ENCODE data around the gene MAML2.

MAML2 gene

GRCh38 chr11:96342961-96343711, at the start of gene MAML2:
TSS of gene MAML2 (minus strand) at chr11:96343195. CDS start at chr11:96341895, 1,300 bp downstream.
- no peak for DNase-seq

GRCh38 chr11:96391698-96392307, 48.8 kb upstream of the MAML2 start:
- DNase-seq = no peak

- DNase-seq = no peak
These were observed 47.4 kb upstream of the MAML2 start for GRCh38 chr11:96390488-96390792.

- peak; percentile 65 for DNase-seq
These were observed 46.9 kb upstream of the MAML2 start, which contains the start of the genes CCDC82 and JRKL for GRCh38 chr11:96389720-96390487. TSS of gene CCDC82 (minus strand) at chr11:96389912. CDS start at chr11:96384747, 5,165 bp downstream. TSS of gene JRKL (plus strand) at chr11:96390013. CDS start at chr11:96390650, 637 bp downstream.

GRCh38 chr11:96388891-96389719, 46.1 kb upstream of the MAML2 start:
- DNase-seq = no peak

- no peak for DNase-seq
These were observed 42.2 kb upstream of the MAML2 start for GRCh38 chr11:96385187-96385586.

- peak; percentile 6 for DNase-seq
These were observed 41.2 kb upstream of the MAML2 start for GRCh38 chr11:96384156-96384555.

GRCh38 chr11:96376796-96377195, 33.8 kb upstream of the MAML2 start:
- DNase-seq = no peak

GRCh38 chr11:96373826-96374225, 30.8 kb upstream of the MAML2 start:
- DNase-seq = no peak

GRCh38 chr11:96367342-96367741, 24.3 kb upstream of the MAML2 start:
- DNase-seq = no peak

- DNase-seq = no peak
These were observed 23.0 kb upstream of the MAML2 start for GRCh38 chr11:96366024-96366423.

GRCh38 chr11:96365493-96365892, 22.5 kb upstream of the MAML2 start:
- no peak for DNase-seq

- no peak for DNase-seq
These were observed 18.8 kb upstream of the MAML2 start for GRCh38 chr11:96361778-96362177.

- no peak for DNase-seq
These were observed 15.3 kb upstream of the MAML2 start for GRCh38 chr11:96358321-96358720.

GRCh38 chr11:96357794-96358193, 14.8 kb upstream of the MAML2 start:
- DNase-seq = no peak

- DNase-seq = no peak
These were observed 13.9 kb upstream of the MAML2 start for GRCh38 chr11:96356848-96357247.

GRCh38 chr11:96342014-96342960, 708 bp downstream of the MAML2 start:
- no peak for DNase-seq

GRCh38 chr11:96341211-96342013, 1.6 kb downstream of the MAML2 start:
- DNase-seq = no peak

GRCh38 chr11:96340555-96340885, 2.5 kb downstream of the MAML2 start:
- no peak for DNase-seq

- no peak for DNase-seq
These were observed 3.1 kb downstream of the MAML2 start for GRCh38 chr11:96339706-96340554.

Data from NCI-H2029 treated with DMSO at 0.1 percent for 48 hours (cell line).